Measurements from ENCODE around the gene PHOSPHO2. TPM values are rescaled to one million over a fixed set of nuclear protein-coding genes. Genes with fewer than 3 reads are reported as not detected.
A peak's percentile ranks its signal among the peaks of the same experiment; 100 is the strongest.

PHOSPHO2 gene
- total and polyA plus RNA-seq, 9 of the 15 experiments (the other 6 are each of a cell fraction or from before 2014, with no cell fraction given): 7.8 to 19.1 (median 11.7) TPM

DNA sequence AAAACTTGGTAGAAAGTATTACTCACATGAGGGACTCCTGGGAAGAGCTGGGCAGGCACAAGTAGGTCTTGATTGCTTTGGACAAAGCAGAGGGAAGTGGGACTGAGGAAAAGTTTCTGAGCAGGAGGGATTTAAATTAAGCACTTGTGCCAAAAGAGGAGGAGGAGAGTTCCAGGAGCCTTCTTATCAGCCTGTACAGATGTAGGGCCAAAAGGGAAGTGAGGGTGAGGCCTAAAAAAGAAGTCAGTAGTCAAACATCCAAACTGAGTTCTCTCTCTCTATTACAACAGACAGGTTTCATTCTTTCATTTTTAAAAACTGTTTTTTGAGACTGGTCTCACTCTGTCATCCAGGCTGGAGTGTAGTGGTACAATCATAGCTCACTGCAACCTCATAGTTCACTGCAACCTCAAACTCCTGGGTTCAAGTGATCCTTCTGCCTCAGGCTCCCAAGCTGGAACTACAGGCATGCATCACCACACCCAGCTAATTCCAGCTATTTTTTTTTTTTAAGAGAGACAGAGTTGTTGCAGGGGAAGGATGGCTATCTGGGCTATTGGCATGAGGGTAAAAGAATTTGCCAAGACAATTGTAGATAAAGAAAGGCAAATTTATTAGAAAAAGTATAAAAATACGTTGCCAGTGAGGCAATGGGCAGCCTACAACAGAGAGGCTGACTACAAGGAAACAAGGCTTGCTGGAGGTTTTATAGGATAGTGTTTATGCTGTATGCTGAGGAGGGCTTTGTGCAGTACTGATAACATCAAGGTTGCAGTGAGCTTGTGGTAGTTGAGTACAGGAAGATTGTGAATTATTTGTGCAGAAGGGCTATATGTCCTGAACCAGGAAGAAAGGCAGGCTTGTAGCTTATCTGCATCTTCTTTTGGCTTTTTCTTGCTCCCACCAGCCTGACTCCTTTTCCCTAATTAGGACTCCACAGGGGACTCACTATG is 29.0 kb upstream of the PHOSPHO2 start (continued):
- TF ChIP-seq, protein P1, sequence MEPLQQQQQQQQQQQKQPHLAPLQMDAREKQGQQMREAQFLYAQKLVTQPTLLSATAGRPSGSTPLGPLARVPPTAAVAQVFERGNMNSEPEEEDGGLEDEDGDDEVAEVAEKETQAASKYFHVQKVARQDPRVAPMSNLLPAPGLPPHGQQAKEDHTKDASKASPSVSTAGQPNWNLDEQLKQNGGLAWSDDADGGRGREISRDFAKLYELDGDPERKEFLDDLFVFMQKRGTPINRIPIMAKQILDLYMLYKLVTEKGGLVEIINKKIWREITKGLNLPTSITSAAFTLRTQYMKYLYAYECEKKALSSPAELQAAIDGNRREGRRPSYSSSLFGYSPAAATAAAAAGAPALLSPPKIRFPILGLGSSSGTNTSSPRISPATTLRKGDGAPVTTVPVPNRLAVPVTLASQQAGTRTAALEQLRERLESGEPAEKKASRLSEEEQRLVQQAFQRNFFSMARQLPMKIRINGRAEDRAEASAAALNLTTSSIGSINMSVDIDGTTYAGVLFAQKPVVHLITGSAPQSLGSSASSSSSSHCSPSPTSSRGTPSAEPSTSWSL (CRISPR knock-in tag; IDR thresholded peaks at IDR 0.05; ENCODE audit: borderline replicate concordance): no peak
- TF ChIP-seq ZNF239 (CRISPR knock-in tag; IDR thresholded peaks at IDR 0.05) (peak; percentile 23; the same call in 1 of the 2 replicates), MXI1 (IDR thresholded peaks at IDR 0.05; ENCODE audit: low read depth, low read length) (no peak), TSC22D4 (tag; IDR thresholded peaks at IDR 0.05) (no peak), ASH1L (IDR thresholded peaks at IDR 0.05; ENCODE audit: borderline replicate concordance, low read depth, partially characterized antibody) (no peak), RFX7 (CRISPR knock-in tag; IDR thresholded peaks at IDR 0.05) (no peak), SUPT5H (IDR thresholded peaks at IDR 0.05) (no peak), CEBPB (tag; IDR thresholded peaks at IDR 0.05) (peak; percentile 57), CBX1 (IDR thresholded peaks at IDR 0.05; ENCODE audit: low read depth) (0 out of 2 replicates have a peak, but pooled peaks have one; percentile 53), NFRKB (IDR thresholded peaks at IDR 0.05; ENCODE audit: low read depth) (0 out of 2 replicates have a peak, but pooled peaks have one; percentile 22), YBX1 (IDR thresholded peaks at IDR 0.05) (no peak)
- TF ChIP-seq, protein P2, sequence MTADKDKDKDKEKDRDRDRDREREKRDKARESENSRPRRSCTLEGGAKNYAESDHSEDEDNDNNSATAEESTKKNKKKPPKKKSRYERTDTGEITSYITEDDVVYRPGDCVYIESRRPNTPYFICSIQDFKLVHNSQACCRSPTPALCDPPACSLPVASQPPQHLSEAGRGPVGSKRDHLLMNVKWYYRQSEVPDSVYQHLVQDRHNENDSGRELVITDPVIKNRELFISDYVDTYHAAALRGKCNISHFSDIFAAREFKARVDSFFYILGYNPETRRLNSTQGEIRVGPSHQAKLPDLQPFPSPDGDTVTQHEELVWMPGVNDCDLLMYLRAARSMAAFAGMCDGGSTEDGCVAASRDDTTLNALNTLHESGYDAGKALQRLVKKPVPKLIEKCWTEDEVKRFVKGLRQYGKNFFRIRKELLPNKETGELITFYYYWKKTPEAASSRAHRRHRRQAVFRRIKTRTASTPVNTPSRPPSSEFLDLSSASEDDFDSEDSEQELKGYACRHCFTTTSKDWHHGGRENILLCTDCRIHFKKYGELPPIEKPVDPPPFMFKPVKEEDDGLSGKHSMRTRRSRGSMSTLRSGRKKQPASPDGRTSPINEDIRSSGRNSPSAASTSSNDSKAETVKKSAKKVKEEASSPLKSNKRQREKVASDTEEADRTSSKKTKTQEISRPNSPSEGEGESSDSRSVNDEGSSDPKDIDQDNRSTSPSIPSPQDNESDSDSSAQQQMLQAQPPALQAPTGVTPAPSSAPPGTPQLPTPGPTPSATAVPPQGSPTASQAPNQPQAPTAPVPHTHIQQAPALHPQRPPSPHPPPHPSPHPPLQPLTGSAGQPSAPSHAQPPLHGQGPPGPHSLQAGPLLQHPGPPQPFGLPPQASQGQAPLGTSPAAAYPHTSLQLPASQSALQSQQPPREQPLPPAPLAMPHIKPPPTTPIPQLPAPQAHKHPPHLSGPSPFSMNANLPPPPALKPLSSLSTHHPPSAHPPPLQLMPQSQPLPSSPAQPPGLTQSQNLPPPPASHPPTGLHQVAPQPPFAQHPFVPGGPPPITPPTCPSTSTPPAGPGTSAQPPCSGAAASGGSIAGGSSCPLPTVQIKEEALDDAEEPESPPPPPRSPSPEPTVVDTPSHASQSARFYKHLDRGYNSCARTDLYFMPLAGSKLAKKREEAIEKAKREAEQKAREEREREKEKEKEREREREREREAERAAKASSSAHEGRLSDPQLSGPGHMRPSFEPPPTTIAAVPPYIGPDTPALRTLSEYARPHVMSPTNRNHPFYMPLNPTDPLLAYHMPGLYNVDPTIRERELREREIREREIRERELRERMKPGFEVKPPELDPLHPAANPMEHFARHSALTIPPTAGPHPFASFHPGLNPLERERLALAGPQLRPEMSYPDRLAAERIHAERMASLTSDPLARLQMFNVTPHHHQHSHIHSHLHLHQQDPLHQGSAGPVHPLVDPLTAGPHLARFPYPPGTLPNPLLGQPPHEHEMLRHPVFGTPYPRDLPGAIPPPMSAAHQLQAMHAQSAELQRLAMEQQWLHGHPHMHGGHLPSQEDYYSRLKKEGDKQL (CRISPR knock-in tag; IDR thresholded peaks at IDR 0.05; ENCODE audit: borderline replicate concordance): no peak
- TF ChIP-seq, protein P3, sequence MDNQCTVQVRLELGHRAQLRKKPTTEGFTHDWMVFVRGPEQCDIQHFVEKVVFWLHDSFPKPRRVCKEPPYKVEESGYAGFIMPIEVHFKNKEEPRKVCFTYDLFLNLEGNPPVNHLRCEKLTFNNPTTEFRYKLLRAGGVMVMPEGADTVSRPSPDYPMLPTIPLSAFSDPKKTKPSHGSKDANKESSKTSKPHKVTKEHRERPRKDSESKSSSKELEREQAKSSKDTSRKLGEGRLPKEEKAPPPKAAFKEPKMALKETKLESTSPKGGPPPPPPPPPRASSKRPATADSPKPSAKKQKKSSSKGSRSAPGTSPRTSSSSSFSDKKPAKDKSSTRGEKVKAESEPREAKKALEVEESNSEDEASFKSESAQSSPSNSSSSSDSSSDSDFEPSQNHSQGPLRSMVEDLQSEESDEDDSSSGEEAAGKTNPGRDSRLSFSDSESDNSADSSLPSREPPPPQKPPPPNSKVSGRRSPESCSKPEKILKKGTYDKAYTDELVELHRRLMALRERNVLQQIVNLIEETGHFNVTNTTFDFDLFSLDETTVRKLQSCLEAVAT (IDR thresholded peaks at IDR 0.05): 0 out of 4 replicates have a peak, but pooled peaks of 1 of the 2 experiments have one; percentile 7
- TF ChIP-seq, protein P4, sequence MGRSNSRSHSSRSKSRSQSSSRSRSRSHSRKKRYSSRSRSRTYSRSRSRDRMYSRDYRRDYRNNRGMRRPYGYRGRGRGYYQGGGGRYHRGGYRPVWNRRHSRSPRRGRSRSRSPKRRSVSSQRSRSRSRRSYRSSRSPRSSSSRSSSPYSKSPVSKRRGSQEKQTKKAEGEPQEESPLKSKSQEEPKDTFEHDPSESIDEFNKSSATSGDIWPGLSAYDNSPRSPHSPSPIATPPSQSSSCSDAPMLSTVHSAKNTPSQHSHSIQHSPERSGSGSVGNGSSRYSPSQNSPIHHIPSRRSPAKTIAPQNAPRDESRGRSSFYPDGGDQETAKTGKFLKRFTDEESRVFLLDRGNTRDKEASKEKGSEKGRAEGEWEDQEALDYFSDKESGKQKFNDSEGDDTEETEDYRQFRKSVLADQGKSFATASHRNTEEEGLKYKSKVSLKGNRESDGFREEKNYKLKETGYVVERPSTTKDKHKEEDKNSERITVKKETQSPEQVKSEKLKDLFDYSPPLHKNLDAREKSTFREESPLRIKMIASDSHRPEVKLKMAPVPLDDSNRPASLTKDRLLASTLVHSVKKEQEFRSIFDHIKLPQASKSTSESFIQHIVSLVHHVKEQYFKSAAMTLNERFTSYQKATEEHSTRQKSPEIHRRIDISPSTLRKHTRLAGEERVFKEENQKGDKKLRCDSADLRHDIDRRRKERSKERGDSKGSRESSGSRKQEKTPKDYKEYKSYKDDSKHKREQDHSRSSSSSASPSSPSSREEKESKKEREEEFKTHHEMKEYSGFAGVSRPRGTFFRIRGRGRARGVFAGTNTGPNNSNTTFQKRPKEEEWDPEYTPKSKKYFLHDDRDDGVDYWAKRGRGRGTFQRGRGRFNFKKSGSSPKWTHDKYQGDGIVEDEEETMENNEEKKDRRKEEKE (IDR thresholded peaks at IDR 0.05; ENCODE audit: borderline replicate concordance in 1 of 2, control insufficient read depth in 1 of 2, low read depth in 2 of 2, low read length in 1 of 2): no peak
